Measurements from ENCODE around the gene DNAJC13.
"Not testable (repeated sequence)": the region's sequence is repeated elsewhere in the genome, so short reads cannot be mapped to it uniquely, and the experiment has no call there.

The DNAJC13 gene, protein sequence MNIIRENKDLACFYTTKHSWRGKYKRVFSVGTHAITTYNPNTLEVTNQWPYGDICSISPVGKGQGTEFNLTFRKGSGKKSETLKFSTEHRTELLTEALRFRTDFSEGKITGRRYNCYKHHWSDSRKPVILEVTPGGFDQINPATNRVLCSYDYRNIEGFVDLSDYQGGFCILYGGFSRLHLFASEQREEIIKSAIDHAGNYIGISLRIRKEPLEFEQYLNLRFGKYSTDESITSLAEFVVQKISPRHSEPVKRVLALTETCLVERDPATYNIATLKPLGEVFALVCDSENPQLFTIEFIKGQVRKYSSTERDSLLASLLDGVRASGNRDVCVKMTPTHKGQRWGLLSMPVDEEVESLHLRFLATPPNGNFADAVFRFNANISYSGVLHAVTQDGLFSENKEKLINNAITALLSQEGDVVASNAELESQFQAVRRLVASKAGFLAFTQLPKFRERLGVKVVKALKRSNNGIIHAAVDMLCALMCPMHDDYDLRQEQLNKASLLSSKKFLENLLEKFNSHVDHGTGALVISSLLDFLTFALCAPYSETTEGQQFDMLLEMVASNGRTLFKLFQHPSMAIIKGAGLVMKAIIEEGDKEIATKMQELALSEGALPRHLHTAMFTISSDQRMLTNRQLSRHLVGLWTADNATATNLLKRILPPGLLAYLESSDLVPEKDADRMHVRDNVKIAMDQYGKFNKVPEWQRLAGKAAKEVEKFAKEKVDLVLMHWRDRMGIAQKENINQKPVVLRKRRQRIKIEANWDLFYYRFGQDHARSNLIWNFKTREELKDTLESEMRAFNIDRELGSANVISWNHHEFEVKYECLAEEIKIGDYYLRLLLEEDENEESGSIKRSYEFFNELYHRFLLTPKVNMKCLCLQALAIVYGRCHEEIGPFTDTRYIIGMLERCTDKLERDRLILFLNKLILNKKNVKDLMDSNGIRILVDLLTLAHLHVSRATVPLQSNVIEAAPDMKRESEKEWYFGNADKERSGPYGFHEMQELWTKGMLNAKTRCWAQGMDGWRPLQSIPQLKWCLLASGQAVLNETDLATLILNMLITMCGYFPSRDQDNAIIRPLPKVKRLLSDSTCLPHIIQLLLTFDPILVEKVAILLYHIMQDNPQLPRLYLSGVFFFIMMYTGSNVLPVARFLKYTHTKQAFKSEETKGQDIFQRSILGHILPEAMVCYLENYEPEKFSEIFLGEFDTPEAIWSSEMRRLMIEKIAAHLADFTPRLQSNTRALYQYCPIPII (N-terminal part only)

DNA sequence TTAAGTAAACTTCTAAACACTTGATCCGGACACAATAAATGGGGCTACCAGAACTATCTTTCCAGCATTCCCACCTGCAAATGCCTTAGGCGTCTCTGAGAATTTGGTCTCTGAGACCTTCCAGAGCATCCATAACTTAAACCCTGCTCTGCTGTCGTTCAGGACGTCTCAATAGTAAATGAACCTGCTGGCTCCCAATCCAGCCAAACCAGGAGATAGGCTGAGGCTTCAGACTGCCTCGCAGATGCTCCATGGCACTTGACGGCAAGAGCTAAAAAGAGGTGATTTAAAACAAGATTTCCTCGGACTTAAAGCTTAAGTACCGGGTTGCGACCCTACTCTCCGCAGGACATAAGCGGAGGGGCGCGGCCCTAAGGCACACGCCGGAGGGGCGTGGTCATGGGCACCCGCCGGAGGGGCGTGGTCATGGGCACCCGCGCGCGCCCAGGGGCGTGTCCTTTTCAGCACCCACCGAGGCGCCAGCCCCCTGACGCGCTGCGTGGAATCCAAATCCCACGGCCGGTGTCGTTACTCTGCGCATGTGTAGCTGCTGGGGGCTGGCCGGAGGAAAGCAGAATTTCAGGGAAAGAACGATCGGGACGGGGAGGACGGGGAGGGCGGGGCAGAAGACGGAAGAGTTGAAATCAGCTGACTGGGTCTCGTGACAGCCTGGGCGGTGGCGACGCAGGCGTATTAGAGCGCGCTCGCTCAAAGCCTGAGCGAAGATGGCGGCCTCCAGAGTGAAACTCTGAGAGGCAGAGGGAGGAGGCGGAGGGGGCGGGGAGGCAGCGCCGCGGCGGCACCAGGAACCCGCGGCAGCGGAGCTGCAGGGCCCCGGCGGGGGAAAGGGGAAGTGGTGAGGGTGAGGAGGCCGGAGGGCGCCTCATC lies at the start of gene DNAJC13:
DNAJC13 (plus strand) TSS at position 696 of the 888 bp plus-strand sequence. CDS start 17,049 bp downstream, outside the sequence.
- DNase-seq: peak; percentile 89

DNA sequence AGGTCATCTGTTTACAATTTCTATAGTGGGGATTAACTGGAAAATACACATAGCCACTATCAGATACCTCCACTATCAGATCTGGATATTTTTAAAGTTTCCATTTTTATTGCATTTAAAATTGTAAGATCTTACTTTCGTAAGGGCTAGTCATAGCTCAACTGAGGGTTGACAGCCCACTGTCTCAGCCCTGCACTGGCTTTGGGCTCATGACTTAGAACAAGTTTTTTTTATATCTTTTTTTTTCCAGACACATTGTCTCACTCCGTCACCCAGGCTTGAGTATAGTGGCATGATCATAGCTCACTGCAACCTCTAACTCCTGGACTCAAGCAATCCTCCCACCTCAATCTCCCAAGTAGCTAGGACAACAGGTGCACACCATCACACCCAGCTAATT lies 48.8 kb upstream of the DNAJC13 start:
- no peak for DNase-seq

DNA sequence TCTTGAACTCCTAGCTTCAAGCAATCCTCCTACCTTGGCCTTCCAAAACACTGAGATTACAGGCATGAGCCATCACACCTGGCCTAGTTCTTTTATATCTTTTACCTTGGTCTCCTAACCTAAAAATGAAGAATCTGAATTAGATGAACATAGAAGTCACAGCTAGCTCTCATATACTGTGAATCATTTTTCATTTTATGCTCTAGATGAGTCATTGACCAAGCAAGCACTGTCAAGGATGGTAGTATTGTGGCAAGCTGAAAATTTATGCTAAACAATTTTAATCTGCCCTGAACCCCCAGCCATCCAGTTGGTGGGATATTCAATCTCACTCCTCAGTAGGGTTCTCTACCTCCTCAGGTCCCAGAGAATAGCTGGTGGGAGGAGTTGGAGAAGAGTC lies 48.3 kb upstream of the DNAJC13 start:
- no peak for DNase-seq

DNA sequence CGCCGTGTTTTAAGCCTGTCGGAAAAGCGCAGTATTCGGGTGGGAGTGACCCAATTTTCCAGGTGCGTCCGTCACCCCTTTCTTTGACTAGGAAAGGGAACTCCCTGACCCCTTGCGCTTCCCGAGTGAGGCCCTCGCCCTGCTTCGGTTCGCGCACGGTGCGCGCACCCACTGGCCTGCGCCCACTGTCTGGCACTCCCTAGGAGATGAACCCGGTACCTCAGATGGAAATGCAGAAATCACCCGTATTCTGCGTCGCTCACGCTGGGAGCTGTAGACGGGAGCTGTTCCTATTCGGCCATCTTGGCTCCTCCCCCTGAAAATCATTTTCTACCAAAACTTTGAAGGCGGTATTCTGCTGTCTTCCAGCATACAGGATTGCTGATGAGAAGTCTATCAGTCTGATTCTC lies 40.4 kb upstream of the DNAJC13 start:
- not testable (repeated sequence) for DNase-seq

DNA sequence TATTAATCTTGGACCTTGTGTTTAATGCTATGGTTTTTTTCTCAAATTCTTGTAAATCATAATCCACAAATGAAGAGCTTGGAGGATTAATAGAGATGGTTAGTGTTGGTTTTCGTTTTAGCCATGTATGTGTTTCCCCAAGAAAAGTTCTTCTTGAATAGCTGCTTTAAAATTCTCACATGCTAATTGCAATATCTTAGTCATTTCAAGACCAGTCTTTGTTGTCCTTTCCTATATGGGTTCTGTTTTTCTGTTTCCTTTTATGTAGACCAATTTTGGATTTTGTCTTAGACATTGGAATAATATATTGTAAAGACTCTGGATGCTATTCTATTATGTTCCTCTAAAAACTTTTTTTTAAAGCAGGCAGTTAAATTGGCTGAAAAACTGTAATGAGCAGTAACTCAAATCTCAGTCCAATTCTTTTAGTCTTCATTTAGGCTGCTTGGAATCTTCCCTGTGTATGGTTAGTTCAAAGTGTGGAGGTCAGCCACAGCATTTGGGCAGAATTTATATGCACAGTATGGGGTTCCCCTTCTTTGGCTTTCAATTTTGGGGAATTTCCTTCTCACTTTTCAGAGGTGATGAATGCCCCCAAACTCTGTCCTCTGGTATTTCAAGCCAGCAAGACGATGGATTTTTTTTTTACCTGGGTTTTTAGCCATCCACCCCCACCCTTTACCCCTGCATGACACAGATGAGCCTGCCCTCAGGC lies 39.1 kb upstream of the DNAJC13 start:
- no peak for DNase-seq

DNA sequence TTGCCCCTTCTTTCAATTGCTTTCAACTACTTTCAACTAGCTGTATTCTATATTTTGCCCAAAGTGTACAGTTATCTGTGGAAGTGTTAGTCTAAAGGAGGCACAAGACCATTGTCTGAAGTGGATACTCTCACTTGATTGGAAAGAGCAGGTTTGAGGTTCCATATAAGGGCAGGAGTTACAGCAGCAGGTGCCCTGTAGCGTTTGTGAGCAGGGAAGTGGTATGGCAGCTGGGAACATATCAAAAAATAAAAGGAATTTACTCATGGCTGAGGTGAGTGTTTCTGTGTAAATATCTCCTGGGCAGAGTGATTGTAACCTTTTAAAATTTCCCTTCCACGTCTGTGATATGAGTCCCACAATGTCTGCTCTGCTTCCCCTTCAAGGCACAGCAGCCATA lies 38.5 kb upstream of the DNAJC13 start:
- no peak for DNase-seq

DNA sequence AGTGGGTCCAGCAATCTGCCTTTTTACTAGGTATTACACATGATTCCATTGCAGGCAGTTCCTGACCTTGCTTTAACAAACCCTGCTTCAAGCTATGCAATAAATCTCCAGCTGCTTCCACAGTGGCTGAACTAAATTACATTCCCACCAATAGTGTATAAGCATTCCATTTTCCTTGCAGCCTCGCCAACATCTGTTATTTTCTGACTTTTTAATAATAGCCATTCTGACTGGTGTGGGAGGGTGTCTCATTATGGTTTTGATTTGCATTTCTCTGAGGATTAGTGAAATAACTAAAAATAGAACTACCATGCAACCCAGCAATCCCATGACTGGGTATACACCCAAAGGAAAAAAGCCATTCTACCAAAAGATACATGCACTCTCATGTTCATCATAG lies 36.4 kb upstream of the DNAJC13 start:
- no peak for DNase-seq

DNA sequence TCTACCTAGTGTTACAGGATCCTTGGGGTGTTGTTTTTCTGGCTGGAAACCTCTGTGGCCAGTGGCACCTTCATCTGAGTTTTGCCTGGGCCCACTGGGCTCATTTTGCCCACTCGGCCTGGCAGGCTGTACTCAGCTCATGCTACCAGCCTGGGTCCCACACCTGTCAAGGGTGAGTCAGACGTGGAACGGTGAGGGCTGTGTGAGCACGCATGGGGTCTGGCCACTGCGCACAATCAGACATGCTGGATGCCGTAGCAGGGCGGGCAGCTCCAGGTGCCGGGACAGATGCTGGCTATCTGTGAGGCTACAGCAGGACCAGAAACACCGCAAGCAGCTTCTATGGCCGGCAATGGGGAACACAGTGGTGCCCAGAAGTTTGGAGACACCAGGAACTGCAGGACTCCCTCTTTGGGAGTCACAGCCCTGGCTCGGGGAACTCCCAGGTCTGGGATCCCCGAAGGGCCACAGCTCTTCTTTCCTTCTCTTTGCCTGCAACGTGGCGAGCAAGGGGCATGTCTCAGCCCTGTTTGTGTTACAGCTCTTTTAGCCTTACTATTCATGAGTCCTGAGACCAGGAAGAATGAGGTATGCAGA lies 35.9 kb upstream of the DNAJC13 start:
- DNase-seq: no peak

DNA sequence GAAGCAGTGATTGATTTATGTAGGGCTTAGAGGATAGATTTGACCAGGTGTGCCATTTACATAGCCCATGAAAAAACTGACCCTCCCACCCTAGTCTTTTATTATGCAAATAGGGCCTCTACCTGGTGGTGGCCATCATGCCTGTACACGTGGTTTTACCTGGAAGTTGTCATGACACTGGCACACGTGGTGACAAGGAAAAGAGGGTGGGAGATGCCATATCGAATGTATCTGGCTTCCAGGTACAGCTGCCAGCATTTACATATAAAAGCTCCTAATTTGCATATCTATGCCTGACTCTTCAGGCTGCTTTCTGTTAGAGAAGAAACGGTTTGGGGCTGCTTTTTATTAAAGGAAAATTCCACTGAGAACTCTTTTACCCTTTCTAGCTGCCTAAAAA lies 35.0 kb upstream of the DNAJC13 start:
- no peak for DNase-seq

DNA sequence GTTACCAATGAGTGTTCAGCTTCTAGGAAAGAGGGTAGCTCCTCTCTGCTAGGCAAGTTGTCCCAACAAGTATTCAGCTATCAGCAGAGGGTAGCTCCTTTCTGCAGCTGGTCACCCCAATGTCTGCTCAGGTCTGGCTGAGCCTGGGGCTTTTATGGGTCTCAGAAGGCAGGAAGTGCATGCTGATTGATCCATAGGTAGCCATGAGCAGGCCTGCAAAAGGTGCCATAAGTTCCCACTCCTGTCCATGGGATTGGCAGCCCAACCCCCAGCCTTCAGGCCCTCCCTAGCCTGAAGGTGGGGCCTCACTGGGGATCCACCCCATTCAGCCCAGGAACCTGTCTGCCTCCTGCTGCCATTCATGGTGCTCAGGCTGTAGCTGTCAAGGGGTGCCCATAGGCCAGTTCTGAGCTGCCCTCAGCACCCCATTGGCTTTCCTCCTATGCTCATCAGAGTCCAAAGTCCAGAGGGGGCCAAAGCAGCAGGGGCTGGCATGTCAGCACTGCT lies 34.6 kb upstream of the DNAJC13 start:
- DNase-seq: no peak

DNA sequence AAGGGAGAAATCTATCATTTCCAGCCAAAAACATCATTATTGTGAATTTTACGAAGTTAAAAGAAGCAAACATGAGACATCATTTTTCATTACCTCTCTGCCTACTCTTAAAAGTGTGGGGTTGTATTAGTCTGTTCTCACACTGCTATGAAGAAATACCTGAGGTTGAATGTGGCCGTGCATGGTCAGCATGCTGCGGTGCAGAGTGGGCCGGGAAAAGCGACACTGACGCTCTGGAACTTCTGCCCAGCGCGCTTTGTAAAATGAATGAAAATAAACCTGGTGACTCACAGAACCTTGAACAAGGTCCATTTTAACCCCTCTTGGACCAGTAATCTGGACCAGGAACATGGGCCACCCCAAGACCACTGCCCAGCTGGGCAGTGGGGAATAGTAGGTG lies 31.0 kb upstream of the DNAJC13 start:
- no peak for DNase-seq

DNA sequence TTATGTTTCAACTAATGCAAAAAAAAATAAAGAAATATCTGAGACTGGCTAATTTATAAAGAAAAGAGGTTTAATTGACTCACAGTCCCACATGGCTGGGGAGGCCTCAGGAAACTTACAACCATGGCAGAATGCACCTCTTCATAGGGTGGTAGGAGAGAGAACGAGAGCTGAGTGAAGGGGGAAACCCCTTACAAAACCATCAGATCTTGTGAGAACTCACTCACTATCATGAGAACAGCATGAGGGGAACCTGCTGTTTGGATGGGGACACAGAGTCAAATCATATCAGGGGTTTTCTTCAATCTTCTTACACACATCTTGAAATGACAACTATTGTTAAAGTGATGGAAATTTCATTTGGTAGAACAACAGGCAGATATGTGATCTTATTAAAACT lies 24.6 kb upstream of the DNAJC13 start:
- not testable (repeated sequence) for DNase-seq

DNA sequence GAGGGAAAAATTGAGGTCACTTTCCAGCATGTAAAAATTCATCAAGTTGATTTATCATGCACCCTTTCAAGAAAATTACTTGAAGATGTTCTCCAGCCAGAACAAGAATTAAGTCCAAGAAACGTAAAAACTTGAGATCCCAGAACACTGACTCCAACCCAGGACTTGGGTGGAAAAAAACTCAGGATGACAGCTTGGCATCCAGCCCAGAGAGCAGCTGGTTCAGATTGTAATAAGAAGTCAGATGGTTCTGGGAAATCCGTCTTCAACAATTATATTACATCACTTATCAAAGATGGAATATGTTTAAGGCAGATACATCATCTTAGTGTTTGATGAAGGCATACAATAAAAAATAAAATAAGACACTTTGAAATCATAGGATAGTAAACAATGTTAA lies 23.0 kb upstream of the DNAJC13 start:
- no peak for DNase-seq

DNA sequence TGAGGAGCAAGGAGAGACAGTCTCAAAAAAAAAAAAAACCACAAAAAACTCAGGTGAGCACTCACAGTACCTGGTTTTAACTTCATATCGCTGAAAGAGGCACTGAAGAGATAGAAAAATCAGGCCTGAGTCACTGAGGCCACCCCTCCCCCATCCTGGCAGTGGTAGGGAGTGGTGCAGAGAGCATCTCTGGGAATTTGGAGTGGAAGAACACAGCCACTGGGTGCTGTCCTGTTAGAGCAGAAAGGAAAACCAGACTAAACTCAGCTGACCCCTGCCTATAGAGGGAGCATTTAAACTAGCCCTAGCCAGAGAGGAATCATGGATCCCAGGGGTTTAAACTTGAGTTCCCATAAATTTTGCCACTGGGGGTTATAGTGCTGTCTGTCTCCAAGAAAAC lies 22.2 kb upstream of the DNAJC13 start:
- no peak for DNase-seq

DNA sequence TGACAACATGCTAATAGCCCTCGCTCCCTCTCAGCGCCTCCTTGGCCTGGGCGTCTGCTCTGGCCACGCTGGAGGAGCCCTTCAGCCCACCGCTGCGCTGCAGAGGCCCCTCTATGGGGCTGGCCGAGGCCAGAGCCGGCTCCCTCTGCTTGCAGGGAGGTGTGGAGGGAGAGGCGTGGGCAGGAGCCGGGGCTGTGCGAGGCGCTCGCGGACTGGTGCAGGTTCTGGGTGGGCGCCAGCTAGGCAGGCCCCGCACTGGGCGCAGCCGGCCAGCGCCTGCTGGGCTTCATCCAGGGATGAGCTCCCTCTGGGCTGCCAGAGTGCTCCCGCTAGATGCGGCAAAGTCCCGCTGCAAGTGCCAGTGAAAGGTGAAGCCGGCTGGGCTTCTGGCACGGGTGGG lies 21.0 kb upstream of the DNAJC13 start:
- no peak for DNase-seq

DNA sequence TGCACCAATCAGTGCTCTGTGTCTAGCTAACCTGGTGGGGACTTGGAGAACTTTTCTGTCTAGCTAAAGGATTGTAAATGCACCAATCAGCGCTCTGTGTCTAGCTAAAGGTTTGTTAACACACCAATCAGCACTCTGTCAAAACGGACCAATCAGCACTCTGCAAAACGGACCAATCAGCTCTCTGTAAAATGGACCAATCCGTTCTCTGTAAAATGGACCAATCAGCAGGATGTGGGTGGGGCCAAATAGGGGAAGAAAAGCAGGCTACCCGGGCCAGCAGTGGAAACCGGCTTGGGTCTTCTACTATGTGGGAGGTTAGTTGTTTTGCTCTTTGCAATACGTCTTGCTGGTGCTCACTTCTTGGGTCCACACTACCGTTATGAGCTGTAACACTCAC lies 20.5 kb upstream of the DNAJC13 start:
- not testable (repeated sequence) for DNase-seq

DNA sequence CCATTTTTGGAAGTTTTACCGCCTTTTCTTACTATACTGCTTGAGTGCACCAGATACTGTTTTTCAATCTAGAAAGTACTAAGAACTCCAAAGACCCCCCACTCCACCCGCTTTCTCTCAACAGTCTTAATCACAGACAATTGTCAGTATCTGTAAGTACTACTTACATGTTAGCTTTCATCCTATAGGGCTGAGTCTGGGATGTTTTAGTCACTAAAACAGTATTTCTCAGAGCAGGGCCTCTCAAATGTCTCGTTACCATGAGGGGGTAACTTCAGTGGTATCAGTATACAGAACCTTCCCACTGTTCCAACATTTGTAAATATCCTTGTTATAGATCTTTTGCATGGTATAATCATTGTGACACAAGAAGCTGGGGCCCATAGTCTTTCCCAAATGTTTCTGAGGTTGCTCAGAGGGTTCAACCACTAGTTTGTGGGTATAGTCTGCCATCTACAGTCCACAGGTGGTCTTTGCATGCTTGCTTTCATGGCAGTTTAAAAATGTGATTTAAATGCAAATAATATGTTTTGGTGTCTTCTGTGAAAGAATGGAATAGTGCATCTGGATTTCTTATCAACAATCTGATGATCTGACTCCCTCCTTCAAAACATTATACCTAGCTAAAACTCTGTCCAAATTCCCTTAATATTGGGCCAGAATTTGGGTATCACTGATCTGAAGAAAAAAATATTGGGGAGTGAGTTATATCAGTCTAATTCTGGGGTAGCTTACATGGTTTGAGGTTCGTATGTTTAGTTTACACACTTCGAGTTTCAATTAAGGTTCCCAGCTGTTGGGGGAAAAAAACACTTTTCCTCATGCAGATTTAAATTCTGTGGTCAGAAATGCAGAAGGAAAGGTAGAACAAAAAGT lies 18.0 kb upstream of the DNAJC13 start:
- no peak for DNase-seq

DNA sequence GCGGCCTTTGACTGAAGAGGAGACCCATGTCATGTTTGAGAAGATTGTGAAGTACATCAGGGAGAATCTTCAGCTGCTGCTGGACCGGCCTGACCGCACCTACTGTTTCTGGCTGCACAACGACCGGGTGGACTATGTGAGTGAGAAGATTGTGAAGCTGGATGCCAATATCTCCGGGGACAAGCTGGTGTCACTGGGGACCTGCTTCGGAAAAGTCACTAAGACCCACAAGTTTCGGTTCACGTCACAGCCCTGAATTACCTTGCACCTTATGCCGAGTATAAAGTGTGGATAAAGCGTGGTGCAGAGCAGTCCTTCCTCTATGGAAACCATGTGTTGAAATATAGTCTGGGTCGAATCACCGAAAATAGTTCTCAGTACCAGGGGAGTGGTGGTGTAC lies 16.0 kb upstream of the DNAJC13 start:
- no peak for DNase-seq

DNA sequence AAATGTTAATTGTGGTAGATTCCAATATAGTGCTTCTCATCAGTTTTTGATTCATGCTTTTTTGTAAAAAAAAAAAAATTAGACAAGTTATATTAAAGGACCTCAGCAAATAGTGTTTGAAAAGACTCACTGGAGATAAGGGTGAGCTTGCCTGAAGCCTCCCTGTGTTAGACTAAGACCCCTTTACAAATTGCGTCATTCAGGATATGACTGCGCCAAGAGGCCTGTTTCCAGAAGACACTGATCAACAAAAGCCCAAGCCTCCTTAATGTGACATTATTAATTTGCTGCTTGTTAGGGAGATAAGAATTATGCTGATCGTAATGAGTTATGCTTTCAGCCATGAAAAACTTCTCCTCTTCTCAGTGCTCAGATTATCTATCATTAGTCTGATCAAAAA lies 13.0 kb upstream of the DNAJC13 start:
- DNase-seq: no peak

DNA sequence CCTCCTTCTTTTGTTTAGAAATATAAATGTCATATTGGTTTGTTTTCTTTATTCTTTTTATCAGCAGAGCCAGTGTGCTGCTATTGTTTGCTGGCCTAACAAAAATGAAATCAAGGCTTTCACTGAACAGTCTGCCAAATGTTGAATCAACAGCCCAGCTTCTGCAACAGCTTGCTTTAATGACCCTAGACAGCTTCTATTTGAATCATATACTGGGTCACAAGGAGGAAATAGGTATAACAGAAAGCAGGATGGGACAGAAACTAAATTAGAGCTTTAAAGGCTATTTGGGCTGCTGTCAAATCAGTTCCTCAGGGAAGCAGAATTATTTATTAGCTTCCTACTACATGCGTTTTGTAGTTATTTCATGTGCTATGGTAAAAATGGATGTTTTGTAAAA lies 12.1 kb upstream of the DNAJC13 start:
- DNase-seq: no peak

All from GF-D8 (cell line).